HFFc6 (cell line): ENCODE results near the gene PURB. TPM values are rescaled to one million over a fixed set of nuclear protein-coding genes. Genes with fewer than 3 reads are reported as not detected.
A peak's percentile ranks its signal among the peaks of the same experiment; 100 is the strongest.

Experiments
- DNase-seq: peaks from one replicate; pipeline ENCODE4 v3.0.0-alpha.2; 2018
- H3K27ac Mint-ChIP-seq: 2 replicates; pipeline ENCODE4 v1.8.0; 2020; ENCODE audit warnings: mild to moderate bottlenecking, mixed read lengths
- H3K27me3 Mint-ChIP-seq: 2 replicates; pipeline ENCODE4 v1.8.0; 2021; ENCODE audit warnings: mild to moderate bottlenecking, moderate library complexity, mixed read lengths; ENCODE audit not compliant: insufficient read depth
- H3K36me3 Mint-ChIP-seq: 2 replicates; pipeline ENCODE4 v1.8.0; 2021; ENCODE audit warnings: low read depth, mixed read lengths
- H3K4me1 Mint-ChIP-seq: 2 replicates; pipeline ENCODE4 v1.8.0; 2020; ENCODE audit warnings: low read depth, mixed read lengths
- H3K4me3 Mint-ChIP-seq: 2 replicates; pipeline ENCODE4 v1.8.0; 2020; ENCODE audit warnings: mild to moderate bottlenecking, moderate library complexity, mixed read lengths
- H3K9me3 Mint-ChIP-seq: 2 replicates; pipeline ENCODE4 v1.8.0; 2020; ENCODE audit warnings: mild to moderate bottlenecking, mixed read lengths
- CTCF ChIP-seq: fragments of 200-600 bp; sonication (generic); IDR thresholded peaks from 2 replicates; pipeline ENCODE4 v1.5.0; 2021; ENCODE audit warnings: antibody characterized with exemption, mild to moderate bottlenecking
- total RNA-seq, 6 experiments: library from RNA; stranded (reverse); fragmentation: NEBNext Ultra II Directional; extraction: Animal tissue kit (Norgen Biotek cat#: 25700); gene quantifications; 2 replicates in 1 of 6; 3 replicates in 5 of 6; pipeline ENCODE4 v1.2.3, GENCODE V29; 2021

The PURB gene
- total RNA-seq, 6 experiments from 2014 or later = 22.2 to 32.2 (median 26.0) TPM

- DNase-seq = no peak
- no peak for TF ChIP-seq CTCF
- Mint-ChIP-seq H3K4me3 (no peak overlapping the region), H3K9me3 (no peaks in the 10 kb centered on the region), H3K36me3 (peaks cover 8% of the 10 kb centered on the region; the same call in 1 of the 2 replicates), H3K4me1 (peaks cover 10% of the 10 kb centered on the region), H3K27me3 (no peaks in the 10 kb centered on the region; the same call in 1 of the 2 replicates), H3K27ac (no peak overlapping the region)
Measured at GRCh38 chr7:44899443-44899842, 14.1 kb upstream of the PURB start.

GRCh38 chr7:44898039-44898438 is 12.7 kb upstream of the PURB start:
- peaks cover 8% of the 10 kb centered on the region; the same call in 1 of the 2 replicates for H3K36me3 Mint-ChIP-seq
- H3K4me1 Mint-ChIP-seq = peaks cover 10% of the 10 kb centered on the region
- no peaks in the 10 kb centered on the region for H3K27me3 Mint-ChIP-seq
- DNase-seq = no peak
- TF ChIP-seq CTCF = no peak
- H3K4me3 Mint-ChIP-seq = no peak overlapping the region
- H3K9me3 Mint-ChIP-seq = no peaks in the 10 kb centered on the region
- no peak overlapping the region for H3K27ac Mint-ChIP-seq

- Mint-ChIP-seq H3K27ac (peak overlapping the region; percentile 15; the same call in 1 of the 2 replicates), H3K9me3 (no peaks in the 10 kb centered on the region), H3K36me3 (peaks cover 8% of the 10 kb centered on the region; the same call in 1 of the 2 replicates), H3K27me3 (no peaks in the 10 kb centered on the region), H3K4me1 (peaks cover 10% of the 10 kb centered on the region), H3K4me3 (no peak overlapping the region)
- no peak for DNase-seq
- TF ChIP-seq CTCF = no peak
Measured at GRCh38 chr7:44897309-44897708, 12.0 kb upstream of the PURB start.

GRCh38 chr7:44894888-44895580 is 9.7 kb upstream of the PURB start:
- DNase-seq = no peak
- no peak overlapping the region for H3K27ac Mint-ChIP-seq
- no peaks in the 10 kb centered on the region for H3K27me3 Mint-ChIP-seq
- no peak overlapping the region for H3K4me3 Mint-ChIP-seq
- no peak for TF ChIP-seq CTCF
- H3K36me3 Mint-ChIP-seq = peaks cover 8% of the 10 kb centered on the region; the same call in 1 of the 2 replicates
- H3K9me3 Mint-ChIP-seq = no peaks in the 10 kb centered on the region
- peaks cover 19% of the 10 kb centered on the region for H3K4me1 Mint-ChIP-seq

GRCh38 chr7:44893710-44894234 is 8.4 kb upstream of the PURB start:
- Mint-ChIP-seq H3K36me3 (peaks cover 8% of the 10 kb centered on the region; the same call in 1 of the 2 replicates), H3K27ac (no peak overlapping the region), H3K4me1 (peaks cover 19% of the 10 kb centered on the region), H3K9me3 (no peaks in the 10 kb centered on the region), H3K27me3 (no peaks in the 10 kb centered on the region), H3K4me3 (no peak overlapping the region)
- no peak for DNase-seq
- no peak for TF ChIP-seq CTCF
